ENCODE measurements around the gene BUD31. TPM values are rescaled to one million over a fixed set of nuclear protein-coding genes. Genes with fewer than 3 reads are reported as not detected.
"Not testable (repeated sequence)": the region's sequence is repeated elsewhere in the genome, so short reads cannot be mapped to it uniquely, and the experiment has no call there.

Gene BUD31
- polyA plus RNA-seq (ENCODE audit: insufficient read length in 4 of 4) = 100 to 1,000 TPM; 102 to 120 (median 108) TPM

- peak; percentile 87 to 97 (median 95) for DNase-seq (ENCODE audit: low read depth in 4 of 4, low spot score in 2 of 4)
These were observed at the start of gene BUD31, which contains the start of gene PDAP1 for GRCh38 chr7:99408379-99409191. Gene BUD31, plus strand, starts transcription at chr7:99408969. Its CDS starts 2,124 bp downstream, at chr7:99411093. Gene PDAP1, minus strand, starts transcription at chr7:99408597. Its CDS starts 49 bp downstream, at chr7:99408548.

DNA sequence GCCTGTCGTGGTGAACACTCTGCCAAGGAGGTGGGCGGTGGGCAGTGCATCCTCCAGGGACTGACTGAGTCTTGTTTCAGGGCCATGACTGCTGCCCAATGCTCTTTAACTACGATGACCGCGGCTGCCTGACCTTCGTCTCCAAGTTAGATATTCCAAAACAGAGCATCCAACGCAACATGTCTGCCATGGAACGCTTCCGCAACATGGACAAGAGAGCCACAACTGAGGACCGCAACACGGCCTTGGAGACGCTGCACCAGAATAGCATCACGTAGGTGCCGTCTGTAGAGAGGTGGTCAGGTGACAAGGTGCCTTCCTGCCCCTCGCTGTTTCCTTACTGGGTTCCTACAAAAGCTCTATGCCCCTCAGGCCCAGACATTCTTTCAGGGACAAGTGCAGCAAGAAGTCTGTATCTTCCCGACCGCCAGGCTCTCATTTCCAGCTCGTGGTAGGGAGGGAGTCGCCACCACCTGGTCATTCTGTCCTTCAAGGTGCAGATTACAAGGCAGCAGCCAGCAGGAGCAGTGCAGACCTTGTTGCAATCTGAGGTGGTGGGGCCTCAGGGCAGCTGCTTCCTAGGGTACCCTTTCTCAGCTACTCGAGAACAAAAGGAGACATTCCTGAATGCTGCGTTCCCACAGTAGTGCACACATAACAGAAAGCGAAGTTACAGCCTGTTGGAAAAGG lies 49.2 kb upstream of the BUD31 start:
- DNase-seq (ENCODE audit: low read depth in 4 of 4, low spot score in 2 of 4) = no peak

- no peak for DNase-seq (ENCODE audit: low read depth in 4 of 4, low spot score in 2 of 4)
These were observed 46.0 kb upstream of the BUD31 start for GRCh38 chr7:99362801-99363200.

GRCh38 chr7:99363286-99363685 lies 45.5 kb upstream of the BUD31 start:
- DNase-seq (ENCODE audit: low read depth in 4 of 4, low spot score in 2 of 4) = no peak

DNA sequence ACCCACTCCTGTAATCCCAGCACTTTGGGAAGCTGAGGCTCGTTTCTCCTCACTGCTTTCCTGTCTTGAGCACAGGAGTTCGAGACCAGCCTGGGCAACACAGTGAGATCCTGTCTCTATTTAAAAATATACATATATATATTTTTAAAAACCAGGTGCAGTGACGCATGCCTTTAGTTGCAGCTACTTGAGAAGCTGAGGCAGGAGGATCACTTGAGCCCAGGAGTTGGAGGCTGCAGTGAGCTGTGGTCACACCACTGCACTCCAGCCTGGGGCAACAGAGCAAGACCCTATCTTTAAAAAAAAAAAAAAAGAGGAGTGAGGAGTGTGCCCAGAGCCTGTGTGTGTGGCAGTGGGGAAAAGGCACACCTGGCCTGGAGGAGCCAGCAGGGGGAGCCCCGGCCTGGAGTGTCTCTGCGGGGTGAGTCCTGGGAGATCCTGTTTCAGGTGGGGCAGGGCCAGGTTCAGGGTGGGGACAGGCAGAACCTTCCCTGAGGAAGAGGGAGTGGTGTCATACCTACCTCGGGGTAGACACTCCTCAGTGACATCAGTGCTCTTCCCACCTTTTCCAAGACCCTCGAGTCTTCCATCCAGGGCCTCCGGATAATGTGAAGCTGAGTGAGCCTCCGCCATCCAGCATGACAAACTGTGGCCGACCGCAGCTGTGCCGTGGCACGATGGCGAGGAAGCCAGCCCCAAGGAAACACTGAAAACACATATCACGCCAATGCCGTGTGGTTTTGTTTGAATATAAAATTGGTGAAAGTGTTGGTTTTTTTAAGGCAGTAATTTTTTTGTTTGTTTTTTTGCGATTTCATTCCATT lies 43.2 kb upstream of the BUD31 start:
- no peak for DNase-seq (ENCODE audit: low read depth in 4 of 4, low spot score in 2 of 4)

GRCh38 chr7:99366646-99367045 lies 42.1 kb upstream of the BUD31 start:
- DNase-seq (ENCODE audit: low read depth in 4 of 4, low spot score in 2 of 4) = no peak

DNA sequence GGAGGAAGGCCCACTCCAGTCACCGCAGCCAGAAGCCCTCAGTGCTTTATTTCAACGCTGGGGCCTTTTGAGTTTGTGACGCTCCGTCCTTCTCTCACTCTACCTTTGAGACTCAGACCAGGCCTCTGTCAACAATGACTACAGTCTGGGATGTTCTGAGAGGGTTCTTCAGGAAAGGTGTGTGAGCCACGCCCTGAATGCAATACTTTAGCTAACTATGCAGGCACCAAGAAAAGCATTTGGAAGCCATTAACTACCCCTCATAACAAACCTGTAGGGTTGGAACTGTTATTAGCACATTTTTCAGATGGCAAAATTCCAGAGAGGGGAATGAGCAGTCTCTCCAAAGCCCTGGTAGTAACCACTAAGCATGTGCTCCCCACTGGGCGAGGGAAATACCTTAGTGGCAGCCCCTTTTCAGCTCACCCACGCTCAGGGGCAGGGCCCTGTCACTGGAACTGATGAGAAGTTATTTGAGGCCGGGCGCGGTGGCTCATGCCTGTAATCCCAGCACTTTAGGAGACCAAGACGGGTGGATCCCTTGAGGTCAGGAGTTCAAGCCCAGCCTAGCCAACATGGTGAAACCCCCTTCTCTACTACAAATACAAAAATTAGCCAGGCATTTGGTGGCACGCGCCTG lies 39.9 kb upstream of the BUD31 start:
- no peak for DNase-seq (ENCODE audit: low read depth in 4 of 4, low spot score in 2 of 4)

GRCh38 chr7:99369767-99370391 lies 38.9 kb upstream of the BUD31 start:
- DNase-seq (ENCODE audit: low read depth in 4 of 4, low spot score in 2 of 4) = no peak

DNA sequence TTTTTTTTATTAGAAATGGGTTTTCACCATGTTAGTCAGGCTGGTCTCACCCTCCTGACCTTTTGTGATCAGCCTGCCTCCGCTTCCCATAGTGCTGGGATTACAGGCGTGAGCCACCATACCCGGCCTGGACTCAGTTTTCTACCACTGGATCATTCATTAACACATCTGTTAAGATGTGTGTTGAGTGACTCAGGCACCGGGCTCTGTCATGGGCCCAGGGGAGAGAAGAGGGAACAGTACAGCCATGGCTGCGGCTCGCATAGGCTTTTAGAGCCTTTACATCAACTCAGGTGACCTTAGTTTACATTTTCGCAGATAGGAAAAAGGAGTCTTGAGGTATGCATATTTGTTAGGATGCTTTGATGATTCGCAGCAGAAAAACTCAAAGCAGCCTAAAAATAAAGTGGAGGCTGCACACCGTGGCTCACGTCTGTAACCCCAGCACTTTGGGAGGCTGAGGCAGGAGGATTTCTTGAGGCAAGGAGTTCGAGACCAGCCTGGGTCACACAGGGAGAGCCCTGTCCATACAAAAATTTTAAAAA lies 37.3 kb upstream of the BUD31 start:
- DNase-seq (ENCODE audit: low read depth in 4 of 4, low spot score in 2 of 4) = no peak

GRCh38 chr7:99372275-99373090 lies 36.3 kb upstream of the BUD31 start:
- peak in 1 of 4 donors; percentile 58 for DNase-seq (ENCODE audit: low read depth in 4 of 4, low spot score in 2 of 4)

GRCh38 chr7:99373091-99374066 lies 35.4 kb upstream of the BUD31 start:
- DNase-seq (ENCODE audit: low read depth in 4 of 4, low spot score in 2 of 4) = no peak

DNA sequence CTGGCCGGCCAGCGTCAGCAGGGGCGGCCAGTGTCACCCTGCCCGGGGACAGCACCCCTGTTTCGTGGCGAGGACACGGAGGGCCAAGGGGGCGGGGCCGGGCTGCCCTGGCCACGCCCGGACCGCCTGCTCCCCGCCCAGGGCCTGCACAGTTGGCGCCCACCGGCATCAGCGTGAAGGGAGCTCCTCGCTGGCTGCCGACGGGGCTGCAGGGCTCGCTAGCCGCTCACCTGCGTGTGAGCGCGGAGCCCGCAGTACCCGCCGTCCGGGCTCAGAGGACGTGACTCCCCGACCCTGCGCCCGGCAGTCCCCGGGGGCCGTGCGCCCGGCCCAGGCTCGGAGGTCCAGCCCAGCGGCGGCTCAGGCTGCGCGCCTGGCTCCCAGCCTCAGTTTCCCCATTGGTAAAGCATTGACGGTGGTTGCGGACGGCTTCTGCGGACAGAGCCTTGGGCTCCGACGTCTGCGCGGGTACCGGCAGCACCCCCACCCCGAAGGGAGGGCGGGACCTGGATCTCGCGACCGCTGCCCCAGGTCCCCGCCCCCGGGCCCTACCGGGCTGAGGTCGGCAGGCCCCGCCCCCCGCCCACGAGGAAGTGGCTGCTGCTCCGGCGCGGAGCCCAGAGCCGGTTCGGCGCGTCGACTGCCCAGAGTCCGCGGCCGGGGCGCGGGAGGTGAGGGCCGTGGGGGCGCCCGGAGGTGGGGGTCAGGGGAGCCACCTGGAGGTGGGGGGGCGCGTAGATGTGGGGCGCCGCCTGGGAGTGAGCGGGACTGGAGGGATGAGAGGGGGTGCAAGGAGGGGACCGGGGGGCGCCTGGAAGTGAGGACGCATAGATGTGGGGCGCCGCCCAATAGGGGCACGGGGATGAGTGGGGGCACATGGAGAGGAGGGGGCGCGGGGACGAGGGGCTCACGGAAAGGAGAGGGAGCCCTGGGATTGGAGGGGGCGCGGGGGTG lies 34.4 kb upstream of the BUD31 start, which contains the start of gene ARPC1B:
Gene ARPC1B, plus strand, starts transcription at position 620 of the 954 bp plus-strand sequence. CDS start 10,985 bp downstream, outside the sequence.
- DNase-seq (ENCODE audit: low read depth in 4 of 4, low spot score in 2 of 4) = no peak

DNA sequence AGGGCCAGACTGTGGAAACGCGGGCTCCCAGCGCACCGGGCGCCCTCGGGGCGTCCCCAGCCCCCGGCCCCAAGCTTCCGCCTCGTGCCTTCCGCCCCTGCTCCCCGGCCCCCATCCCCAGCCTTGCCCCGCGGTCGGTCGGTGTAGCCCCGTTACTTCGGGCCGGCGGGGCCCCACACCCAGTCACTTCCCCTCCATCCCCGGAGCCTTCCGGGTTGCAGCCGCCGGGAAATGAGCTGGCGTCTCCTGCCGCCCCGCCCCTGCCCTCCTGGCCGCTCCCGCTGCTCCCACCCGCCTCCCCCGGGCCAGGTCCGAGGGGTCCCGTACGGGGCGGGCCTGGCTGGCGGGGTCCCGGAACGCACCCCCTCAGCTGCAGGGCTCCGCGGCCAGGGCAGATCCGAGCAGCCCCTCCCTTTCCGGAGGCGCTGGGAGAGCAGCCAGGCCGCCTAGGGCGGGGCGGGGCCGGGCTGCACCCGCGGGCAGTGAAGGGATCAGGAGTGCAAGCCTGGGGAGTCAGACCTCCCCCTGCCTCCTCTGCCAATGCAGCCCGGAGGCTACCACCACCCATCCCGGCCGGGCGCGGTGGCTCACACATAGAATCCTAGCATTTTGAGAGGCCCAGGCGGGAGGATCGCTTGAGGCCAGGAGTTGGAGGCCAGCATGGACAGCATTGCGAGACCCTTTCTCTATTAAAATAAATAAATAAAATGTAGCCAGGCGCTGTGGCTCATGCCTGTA lies 33.5 kb upstream of the BUD31 start:
- no peak for DNase-seq (ENCODE audit: low read depth in 4 of 4, low spot score in 2 of 4)

DNA sequence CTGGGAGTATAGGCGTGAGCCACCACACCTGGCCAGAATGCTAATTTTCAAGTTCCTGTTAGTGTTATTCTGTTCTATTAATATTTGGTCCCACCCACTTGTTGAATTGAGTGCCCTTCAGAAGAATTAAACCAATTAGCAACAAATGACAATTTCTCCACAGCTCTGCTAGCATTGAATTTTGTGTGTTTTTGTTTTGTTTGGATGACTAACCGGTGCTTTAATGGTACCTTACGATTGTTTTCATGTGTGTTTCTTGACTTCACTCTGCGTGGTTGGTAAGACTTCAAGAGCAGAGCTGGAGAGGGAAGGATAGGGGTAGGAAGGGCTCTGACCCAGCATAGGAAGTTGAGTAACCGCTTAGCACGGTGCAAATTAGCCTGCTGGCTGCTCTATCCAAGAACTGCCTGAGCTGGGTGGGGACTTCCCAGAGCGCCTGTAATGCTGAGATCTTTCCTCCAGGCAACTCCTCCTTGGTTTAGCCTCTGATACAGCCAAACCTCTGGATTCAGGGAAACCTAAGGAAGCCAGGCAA lies 29.7 kb upstream of the BUD31 start:
- no peak for DNase-seq (ENCODE audit: low read depth in 4 of 4, low spot score in 2 of 4)

DNA sequence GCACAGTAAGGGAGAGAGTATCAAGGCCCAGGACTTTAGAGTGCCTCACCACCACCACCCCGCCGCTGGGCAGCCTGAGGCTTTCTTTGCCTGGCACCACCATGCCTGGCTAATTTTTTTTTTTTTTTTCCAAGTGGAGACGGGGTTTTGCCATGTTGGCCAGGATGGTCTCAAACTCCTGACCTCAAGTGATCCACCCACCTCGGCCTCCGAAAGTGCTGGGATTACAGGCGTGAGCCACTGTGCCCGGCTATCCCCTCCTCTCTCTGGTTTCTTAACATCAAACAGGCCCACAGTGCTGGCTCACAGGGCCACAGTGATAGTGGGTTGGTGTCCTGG lies 29.1 kb upstream of the BUD31 start:
- DNase-seq (ENCODE audit: low read depth in 4 of 4, low spot score in 2 of 4) = not testable (repeated sequence)

Measured in left renal cortex interstitium (tissue), 4 donors.